ENCODE results near the gene BABAM2. TPM values are rescaled to one million over a fixed set of nuclear protein-coding genes. Genes with fewer than 3 reads are reported as not detected.

BABAM2 gene
- total RNA-seq, 3 donors from 2014 or later = 34.8 to 42.4 (median 41.3) TPM

DNA sequence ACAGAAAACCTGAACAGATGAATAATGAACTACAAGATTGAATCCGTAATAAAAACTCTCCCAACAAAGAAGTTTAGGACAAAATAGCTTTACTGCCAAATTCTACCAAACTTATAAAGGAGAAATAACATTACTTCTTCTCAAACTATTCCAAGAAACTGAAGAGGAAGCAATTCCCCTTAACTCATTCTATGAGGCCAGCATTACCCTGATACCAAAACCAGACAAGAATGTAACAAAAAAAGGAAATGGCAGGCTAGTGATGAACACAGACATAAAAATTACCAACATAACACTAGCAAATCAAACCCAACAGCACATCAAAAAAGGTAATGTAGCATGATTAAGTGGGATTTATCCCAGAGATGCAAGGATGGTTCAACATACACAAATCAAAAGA is 288.4 kb downstream of the BABAM2 start:
- ATAC-seq = no peak
- intact Hi-C loops (cut with DNase I, micrococcal nuclease) = no loop called here
- TF ChIP-seq, protein P1, sequence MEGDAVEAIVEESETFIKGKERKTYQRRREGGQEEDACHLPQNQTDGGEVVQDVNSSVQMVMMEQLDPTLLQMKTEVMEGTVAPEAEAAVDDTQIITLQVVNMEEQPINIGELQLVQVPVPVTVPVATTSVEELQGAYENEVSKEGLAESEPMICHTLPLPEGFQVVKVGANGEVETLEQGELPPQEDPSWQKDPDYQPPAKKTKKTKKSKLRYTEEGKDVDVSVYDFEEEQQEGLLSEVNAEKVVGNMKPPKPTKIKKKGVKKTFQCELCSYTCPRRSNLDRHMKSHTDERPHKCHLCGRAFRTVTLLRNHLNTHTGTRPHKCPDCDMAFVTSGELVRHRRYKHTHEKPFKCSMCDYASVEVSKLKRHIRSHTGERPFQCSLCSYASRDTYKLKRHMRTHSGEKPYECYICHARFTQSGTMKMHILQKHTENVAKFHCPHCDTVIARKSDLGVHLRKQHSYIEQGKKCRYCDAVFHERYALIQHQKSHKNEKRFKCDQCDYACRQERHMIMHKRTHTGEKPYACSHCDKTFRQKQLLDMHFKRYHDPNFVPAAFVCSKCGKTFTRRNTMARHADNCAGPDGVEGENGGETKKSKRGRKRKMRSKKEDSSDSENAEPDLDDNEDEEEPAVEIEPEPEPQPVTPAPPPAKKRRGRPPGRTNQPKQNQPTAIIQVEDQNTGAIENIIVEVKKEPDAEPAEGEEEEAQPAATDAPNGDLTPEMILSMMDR (IDR thresholded peaks at IDR 0.05) = no peak

DNA sequence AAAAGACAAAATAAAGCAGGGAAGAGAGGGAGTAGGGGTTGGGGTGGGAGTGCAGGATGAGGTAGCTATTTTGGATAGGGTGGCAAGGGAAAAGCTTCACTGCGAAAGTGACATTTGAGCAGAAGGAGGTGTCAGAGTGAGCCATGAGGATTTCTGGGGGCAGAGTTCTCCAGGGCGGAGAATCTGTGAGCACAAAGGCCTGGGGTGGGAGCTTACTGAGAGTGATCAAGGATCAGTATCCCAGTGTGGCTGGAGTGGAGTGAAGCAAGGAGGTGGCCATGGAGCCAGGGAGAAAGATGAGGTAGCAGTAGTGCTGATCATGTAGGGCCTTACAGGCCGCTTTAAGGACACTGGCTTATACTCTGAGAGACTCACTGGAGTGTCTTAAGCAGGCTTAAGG is 291.3 kb downstream of the BABAM2 start:
- DNase-seq (no peak), ATAC-seq (no peak)
- H3K4me1 ChIP-seq (ENCODE audit: low read depth) = no peaks in the 10 kb centered on the region
- intact Hi-C loops (cut with DNase I, micrococcal nuclease) = no loop called here
- peaks cover 7% of the 10 kb centered on the region for H3K9me3 ChIP-seq
- H3K36me3 ChIP-seq (ENCODE audit: low read depth) = no peaks in the 10 kb centered on the region
- H3K4me3 ChIP-seq = no peak overlapping the region
- TF ChIP-seq, protein P1 (IDR thresholded peaks at IDR 0.05) = no peak

More for the DNA sequence above, 288.4 kb downstream of the BABAM2 start:
- no peak overlapping the region for H3K4me3 ChIP-seq
- H3K36me3 ChIP-seq (ENCODE audit: low read depth) = no peaks in the 10 kb centered on the region
- H3K9me3 ChIP-seq = peaks cover 14% of the 10 kb centered on the region
- DNase-seq = no peak
- no peaks in the 10 kb centered on the region for H3K4me1 ChIP-seq (ENCODE audit: low read depth)

DNA sequence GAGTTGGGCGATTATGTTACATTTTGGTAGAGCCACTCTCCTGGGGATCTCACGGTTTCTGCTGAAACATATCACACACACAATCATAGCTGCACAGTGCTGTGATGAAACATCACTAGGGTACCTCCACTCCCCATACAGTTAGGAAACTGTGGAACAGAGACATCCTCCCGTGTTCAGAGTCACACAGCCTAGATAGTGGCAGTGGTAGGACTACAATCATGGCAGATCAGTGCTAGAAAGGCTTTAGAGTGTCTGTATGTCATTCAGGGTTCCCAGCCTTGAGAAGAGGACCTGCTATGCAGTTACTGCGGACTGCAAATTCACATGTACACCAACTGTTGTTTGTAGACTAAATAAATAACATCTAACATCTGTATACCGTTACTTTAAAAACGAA is 291.8 kb downstream of the BABAM2 start:
- ATAC-seq (no peak), DNase-seq (no peak)
- Histone ChIP-seq H3K4me3 (no peak overlapping the region), H3K36me3 (ENCODE audit: low read depth) (no peaks in the 10 kb centered on the region), H3K9me3 (peaks cover 2% of the 10 kb centered on the region), H3K4me1 (ENCODE audit: low read depth) (no peaks in the 10 kb centered on the region)
- TF ChIP-seq, protein P1 (IDR thresholded peaks at IDR 0.05) = no peak
- intact Hi-C loops (cut with DNase I, micrococcal nuclease) = no loop called here

DNA sequence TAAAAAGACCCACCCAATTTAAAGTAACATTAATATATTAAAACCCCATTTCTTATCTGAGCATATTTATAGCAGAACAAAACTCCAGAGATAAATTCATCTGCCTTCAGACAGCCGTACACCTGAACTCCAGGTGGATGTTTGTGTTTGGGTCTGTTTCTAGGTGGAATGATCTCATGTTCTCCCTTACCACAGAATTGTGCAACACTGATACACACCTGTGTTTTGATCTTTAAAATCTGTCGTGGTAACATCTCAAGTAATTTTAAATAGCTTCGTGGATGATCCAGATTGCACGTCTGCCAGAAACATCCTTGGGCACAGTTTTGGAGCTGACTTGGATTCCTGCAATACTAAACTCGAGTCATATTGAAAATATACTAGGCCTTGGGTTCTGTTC is 294.6 kb downstream of the BABAM2 start:
- no peak overlapping the region for H3K4me3 ChIP-seq
- DNase-seq = no peak
- TF ChIP-seq, protein P1 (IDR thresholded peaks at IDR 0.05) = no peak
- no peaks in the 10 kb centered on the region for H3K4me1 ChIP-seq (ENCODE audit: low read depth)
- H3K36me3 ChIP-seq (ENCODE audit: low read depth) = no peaks in the 10 kb centered on the region
- no peak for ATAC-seq
- H3K9me3 ChIP-seq = no peaks in the 10 kb centered on the region
- intact Hi-C loops (cut with DNase I, micrococcal nuclease) = no loop called here

DNA sequence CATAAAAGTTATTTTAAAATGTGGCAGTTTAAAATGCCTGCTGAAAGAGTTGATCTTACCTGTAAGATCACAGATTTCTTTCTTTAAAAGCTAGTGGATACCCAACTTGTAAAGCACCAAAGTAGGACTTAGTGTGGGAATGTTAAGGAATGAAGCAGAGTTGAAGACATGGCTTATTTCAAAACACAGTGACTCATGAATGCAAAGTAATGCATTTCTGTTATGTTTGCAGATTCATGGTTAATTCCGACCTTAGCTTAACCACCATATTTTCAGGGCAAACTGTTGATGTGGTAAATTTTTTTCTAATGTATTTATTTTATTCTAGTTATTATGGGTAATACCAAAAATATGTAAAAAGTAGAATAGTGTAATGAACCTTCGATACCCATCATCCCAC is 295.4 kb downstream of the BABAM2 start:
- intact Hi-C loops (cut with DNase I, micrococcal nuclease) = no loop called here
- no peaks in the 10 kb centered on the region for H3K4me1 ChIP-seq (ENCODE audit: low read depth)
- DNase-seq = no peak
- no peak overlapping the region for H3K4me3 ChIP-seq
- no peaks in the 10 kb centered on the region for H3K36me3 ChIP-seq (ENCODE audit: low read depth)
- no peaks in the 10 kb centered on the region for H3K9me3 ChIP-seq
- TF ChIP-seq, protein P1 (IDR thresholded peaks at IDR 0.05) = no peak
- ATAC-seq = no peak

DNA sequence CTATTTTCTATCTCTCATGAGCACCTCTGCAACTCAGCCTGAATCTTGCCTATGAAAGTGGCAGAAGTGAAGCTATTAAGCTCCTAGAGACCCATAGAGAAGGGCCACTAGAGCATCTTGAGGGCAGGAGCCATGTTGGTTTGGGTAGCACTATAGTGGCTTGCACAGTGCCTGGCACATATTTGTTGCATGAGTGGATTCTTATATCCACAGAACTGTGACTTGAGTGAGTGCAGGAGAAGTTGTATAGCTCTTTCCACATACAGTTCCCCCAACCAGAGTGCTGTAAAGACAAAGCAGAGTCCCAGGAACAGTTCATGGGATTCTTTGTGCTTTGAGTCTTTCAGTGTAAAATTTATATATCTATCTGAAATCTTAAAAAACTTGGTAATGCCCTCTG is 296.7 kb downstream of the BABAM2 start:
- H3K4me3 ChIP-seq = no peak overlapping the region
- ATAC-seq = no peak

More for the DNA sequence above, 296.7 kb downstream of the BABAM2 start:
- DNase-seq = no peak
- Histone ChIP-seq H3K4me1 (ENCODE audit: low read depth) (no peaks in the 10 kb centered on the region), H3K36me3 (ENCODE audit: low read depth) (no peaks in the 10 kb centered on the region), H3K9me3 (no peaks in the 10 kb centered on the region)
- TF ChIP-seq, protein P1 (IDR thresholded peaks at IDR 0.05) = no peak
- intact Hi-C loops (cut with DNase I, micrococcal nuclease) = no loop called here

All from mucosa of descending colon (tissue), 3 donors.